Stomach (tissue), 4 donors: ENCODE data around the gene SVIL.

Experiments
- EP300 ChIP-seq: sonication (generic); formaldehyde crosslinking; IDR thresholded peaks from one replicate; pipeline ENCODE4 v1.6.1; 2017; ENCODE audit warnings: antibody characterized with exemption
- POLR2AphosphoS5 ChIP-seq, 3 donors: sonication (generic); formaldehyde crosslinking; IDR thresholded peaks; one replicate each; pipeline ENCODE4 v1.6.1; 2016; ENCODE audit warnings: antibody characterized with exemption in 3 of 3
- TF ChIP-seq, protein P1 (sequence below), 7 experiments: fragments of 450-650 bp in 4 of 7; fragments of 200-600 bp in 3 of 7; sonication (generic) in 3 of 7; IDR thresholded peaks; one replicate each; pipeline ENCODE4 v1.5.1; 2016 to 2019; ENCODE audit warnings: antibody characterized with exemption in 7 of 7, control low read depth in 2 of 7, mild to moderate bottlenecking in 1 of 7

DNA sequence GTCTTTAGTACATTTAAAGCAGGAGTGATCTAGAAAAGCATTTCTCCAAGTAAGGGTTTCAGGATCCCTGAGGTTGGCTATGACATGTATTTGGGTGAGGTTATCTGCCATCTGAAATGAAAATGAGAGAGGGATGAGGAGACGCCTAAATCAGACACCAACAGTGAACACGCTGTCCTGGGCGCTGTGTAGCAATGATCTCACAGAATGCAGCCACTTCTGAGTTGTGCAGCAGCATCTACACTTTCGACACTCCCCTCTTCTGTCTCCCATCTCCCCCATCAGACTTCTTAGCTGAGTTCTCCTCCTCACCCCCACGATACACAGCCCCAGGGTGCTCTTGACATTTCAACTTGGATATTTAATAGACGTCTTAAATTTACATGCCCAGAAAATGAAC, 95.4 kb downstream of the SVIL start:
- TF ChIP-seq, protein P1, sequence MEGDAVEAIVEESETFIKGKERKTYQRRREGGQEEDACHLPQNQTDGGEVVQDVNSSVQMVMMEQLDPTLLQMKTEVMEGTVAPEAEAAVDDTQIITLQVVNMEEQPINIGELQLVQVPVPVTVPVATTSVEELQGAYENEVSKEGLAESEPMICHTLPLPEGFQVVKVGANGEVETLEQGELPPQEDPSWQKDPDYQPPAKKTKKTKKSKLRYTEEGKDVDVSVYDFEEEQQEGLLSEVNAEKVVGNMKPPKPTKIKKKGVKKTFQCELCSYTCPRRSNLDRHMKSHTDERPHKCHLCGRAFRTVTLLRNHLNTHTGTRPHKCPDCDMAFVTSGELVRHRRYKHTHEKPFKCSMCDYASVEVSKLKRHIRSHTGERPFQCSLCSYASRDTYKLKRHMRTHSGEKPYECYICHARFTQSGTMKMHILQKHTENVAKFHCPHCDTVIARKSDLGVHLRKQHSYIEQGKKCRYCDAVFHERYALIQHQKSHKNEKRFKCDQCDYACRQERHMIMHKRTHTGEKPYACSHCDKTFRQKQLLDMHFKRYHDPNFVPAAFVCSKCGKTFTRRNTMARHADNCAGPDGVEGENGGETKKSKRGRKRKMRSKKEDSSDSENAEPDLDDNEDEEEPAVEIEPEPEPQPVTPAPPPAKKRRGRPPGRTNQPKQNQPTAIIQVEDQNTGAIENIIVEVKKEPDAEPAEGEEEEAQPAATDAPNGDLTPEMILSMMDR (IDR thresholded peaks at IDR 0.05) = no peak
- no peak for TF ChIP-seq POLR2AphosphoS5 (IDR thresholded peaks at IDR 0.05)
- TF ChIP-seq EP300 = no peak
